Glomerular visceral epithelial cell (primary cell): ENCODE results near the gene RIN3.
A peak's percentile ranks its signal among the peaks of the same experiment; 100 is the strongest.

ENCODE experiments used
- DNase-seq: peaks from one replicate; pipeline ENCODE4 v3.0.0-alpha.2; 2016; ENCODE audit errors: extremely low spot score

RIN3 gene

GRCh38 chr14:92513204-92513965, at the start of gene RIN3:
RIN3 (plus strand) TSS chr14:92513781; CDS start chr14:92513933, 152 bp downstream.
- DNase-seq, result peak; percentile 72

DNA sequence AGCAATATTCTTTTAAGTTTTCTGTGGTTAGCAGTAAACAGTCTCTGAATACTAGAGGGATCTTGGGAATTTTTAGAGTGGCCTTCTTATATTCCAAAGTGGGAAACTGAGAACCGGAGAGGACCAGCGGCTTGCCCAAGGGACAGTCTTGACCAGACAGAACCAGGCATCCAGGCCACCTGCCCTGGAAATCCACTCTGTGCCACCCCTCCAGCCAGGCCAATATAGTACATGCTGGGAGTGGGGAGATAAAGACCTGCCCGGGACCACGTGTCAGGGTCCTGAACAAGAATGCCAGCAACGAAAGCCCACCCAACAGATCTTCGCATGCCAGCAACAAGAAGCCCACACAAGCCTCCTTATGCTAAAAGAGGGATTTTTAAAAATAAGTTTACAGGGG, 49.4 kb upstream of the RIN3 start:
- no peak for DNase-seq

DNA sequence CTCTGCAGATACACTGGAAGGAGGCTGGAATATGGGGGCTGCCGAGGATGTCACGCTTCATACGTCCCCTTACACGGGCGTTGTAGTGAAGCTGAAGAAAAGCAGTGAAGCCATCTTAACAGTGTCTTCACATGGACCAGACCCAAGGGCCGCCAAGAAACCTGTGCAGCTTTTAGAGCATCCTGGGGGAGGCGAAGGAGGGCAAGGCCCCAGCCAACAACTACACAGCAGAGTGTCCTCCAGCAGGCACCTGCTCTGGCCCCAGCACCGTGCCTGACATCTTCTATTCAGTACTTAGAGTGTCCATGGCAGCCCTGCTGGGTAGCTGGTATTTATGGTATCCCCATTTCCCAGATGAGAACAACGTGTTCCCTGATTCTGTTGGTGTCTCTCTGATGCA, 48.9 kb upstream of the RIN3 start:
- DNase-seq, result no peak

- DNase-seq, result no peak
Observed at GRCh38 chr14:92465353-92466055, 48.1 kb upstream of the RIN3 start.

DNA sequence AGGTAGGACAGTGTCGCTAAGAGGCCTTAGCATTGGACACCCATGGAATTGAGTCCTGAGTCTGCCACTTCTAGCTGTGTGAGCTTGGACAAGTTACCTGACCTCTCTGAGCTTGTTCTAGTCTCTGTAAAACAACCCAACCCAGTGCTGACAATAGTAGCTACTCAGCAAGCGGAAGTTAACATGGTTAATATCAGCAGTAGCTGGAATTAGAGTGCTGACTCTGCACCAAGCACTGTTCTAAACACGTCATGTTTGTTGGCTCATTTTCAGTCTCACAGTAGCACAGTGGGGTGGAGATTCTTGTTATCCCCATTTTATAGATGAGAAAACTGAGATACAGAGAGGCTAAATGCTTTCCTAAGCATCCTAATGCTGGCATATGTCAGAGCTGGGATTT, 47.5 kb upstream of the RIN3 start:
- no peak for DNase-seq

DNA sequence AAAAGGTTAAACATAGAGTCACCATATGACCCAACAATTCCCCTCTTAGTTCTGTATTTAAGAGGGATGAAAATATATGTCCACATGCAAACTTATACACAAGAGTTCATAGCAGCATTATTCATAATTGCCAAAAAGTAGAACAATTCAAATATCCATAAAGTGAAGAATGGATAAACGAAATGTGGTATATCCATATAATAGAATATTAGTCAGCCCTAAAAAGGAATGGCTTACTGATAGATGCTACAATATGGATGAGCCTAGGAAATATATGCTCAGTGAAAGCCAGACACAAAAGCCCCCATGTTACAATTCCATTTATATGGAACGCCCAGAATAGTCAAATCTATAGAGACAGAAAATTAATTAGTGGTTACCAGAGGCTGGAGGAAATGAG, 44.1 kb upstream of the RIN3 start:
- DNase-seq, result no peak

DNA sequence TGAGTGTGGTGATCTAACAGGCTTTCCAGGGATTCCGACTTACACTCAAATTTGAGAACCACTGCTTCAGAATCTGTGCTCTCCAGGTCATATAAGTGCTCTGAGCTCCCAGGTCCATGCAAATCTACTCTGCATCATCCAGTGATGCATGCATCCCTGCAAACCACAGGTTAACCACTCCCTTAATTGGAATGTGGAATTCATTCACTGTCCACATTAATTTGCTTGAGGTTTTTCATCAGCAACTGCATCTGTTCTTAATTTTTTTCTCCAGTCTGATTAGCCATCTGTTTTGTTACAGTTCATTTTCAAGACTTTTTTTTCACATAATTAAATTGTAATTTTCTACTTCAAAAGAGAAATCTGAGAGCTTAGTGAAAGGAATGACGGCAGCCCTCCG, 43.4 kb upstream of the RIN3 start:
- peak; percentile 53 for DNase-seq

GRCh38 chr14:92470811-92471210, 42.8 kb upstream of the RIN3 start:
- DNase-seq, result no peak

DNA sequence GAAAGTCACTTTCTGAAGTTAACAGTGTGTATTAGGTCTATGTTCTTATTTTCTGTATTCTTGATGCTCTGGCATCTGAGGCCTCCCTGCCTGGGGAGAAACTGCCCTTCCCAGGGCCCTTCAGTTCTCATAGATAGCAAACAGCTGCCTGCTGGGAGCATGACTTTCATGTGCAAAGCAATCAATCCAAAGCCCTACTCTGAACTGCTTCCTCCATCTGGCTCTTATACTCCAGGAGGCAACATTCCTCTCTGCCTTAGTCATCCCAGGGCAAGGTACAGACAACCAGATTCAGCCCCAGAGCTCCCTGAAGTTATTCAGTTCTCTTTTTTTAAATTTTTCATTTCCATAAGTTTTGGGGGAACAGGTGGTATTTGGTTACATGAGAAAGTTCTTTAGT, 41.7 kb upstream of the RIN3 start:
- peak; percentile 85 for DNase-seq

GRCh38 chr14:92472860-92473259, 40.7 kb upstream of the RIN3 start:
- DNase-seq, result peak; percentile 8

- DNase-seq, result peak; percentile 25
Observed at GRCh38 chr14:92473261-92473968, 40.2 kb upstream of the RIN3 start.

DNA sequence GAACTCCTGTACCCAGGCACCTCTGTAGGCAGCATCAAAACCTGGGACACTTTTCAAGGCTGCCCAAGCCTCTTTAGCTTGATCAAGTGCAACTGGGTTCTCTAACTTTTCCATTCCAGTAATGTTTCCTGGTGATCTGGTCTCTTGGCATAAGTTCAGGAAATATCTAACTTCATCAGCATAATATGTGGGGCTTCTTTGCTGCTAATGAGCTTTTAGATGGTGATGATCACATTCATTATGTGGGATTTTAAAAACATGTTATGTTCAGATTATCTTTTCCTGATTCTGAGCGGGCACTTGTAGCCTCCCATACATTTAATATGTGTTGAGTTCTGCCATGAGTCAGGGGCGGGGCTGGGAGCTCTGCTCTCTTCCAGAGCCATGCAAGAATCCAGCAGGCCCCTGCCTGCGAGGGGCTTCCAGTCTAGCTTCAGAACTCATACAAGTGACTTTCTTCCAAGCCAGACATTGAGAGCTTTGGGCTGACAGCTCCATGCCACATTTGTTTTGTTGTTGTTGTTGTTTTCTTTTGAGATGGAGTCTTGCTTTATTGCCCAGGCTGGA, 39.5 kb upstream of the RIN3 start:
- no peak for DNase-seq

DNA sequence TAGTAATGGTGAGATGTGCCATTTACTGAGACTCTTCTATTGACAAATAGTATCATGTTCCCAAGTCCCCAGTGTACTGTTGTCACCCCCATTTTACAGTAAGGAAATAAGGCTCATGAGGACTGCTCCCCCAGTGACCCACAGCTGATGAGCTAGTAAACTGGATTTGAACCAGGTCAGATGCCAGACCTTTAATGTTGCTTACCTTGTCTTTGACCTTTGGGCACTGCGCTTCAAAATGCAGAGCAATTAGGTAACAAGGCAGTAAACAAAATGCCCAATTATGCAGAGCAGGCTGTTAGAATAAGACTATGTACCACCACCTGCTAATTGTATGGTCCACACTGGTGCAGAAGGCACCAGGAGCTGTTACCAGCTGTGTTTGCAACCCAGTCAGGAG, 38.5 kb upstream of the RIN3 start:
- no peak for DNase-seq

DNA sequence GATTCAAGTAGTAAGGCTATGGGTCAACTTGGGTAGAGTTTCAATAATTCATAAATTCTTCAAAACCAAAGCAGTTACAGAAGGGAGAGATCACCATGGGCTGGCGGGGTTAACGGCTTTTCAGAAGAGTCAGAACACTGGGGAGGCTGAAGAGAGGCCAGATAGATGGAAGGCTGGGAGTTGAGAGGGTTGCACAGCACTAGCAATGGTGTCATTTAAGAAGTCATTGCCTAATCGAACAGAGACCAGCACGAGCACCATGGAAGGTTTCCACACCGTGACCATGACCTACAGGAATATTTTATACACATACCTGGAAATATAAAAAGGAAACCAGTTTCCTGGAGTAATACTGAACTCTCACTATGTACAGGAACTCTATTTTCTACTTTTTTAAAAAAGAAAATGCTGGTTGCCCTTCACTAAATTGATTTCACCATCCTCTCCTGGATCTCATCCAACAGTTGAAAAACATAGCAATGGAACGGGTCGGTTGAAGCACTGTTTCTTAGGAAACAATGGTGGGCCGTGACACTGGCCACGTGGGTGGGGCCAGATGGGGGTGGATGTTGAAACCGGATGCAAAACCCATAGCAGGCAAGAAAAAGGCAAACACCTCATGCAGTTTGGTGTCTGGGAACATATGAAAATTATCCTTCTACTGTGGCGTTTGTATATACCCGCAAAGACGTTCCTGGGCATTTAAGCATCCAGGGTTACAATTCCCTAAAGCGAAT, 38.0 kb upstream of the RIN3 start:
- no peak for DNase-seq

DNA sequence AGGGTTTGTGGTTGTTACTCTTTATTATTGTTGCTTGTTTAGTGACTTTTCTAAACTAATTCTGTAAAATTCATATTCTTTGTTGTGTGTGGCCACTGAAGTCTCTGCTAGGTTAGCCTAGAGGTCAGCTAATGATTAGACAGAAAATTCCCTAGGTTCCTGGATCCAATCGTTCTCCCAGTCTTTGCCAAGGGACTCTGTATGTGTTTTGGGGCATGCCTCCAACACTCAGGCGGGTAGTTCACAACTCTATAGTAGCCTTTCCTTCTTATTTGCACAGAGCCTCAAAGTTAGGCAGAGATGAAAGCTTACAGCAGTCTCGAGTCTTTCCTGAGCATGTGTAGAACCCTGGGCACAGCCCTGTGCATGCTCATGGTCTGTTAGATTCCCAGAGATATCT, 32.7 kb upstream of the RIN3 start:
- no peak for DNase-seq

DNA sequence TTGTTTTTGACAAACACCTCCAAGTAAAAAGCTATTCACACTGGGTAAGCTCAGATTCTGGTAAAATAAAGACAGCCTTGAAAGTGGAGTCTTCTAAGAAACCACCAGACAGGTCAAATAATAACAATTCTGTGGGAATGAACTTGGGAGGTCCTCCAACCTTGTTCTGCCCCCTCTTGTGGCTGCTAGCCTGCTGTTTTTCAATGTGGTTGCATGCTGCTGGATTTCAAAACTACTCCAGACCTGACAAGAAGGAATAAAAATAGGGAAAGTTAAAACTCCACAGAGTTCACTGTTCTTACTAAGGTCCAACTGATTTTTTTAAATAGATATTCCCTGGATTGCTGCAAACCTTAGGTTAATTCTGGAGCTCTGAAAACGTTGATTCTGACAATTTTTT, 32.2 kb upstream of the RIN3 start:
- DNase-seq, result peak; percentile 27

DNA sequence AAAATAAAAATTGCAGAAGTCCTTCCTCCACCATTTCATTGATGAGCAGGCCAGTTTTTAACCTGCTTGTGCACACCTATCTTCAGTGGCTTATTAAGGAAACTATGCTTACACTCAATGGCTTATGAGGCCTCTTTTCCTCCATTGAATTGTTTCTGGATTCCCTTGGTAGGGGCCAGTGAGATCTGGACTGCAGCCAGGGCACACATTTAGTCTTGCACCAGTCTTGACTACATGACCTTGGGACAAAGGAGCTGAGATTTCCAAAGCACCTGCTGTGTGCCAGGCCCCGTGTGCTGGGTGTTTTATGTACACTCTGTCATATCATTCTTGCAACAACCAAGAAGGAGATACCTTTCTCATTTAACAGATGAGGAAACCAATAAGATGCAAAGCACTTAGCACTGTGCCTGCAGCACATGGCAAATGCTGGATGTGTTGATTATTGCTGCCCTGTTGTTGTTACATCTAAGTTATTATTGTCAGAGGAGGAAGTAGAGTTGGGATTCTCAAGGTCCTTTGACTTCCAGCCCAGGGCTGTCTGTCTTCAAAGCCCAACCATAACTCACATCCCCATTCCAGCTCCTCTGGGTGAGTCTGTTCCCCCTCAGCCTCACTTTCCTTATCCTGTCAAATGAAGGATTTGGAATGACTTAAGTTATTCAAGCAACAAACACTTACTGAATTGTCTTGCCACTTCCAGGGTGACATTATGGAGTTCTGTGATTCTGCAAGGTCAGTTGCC, 31.6 kb upstream of the RIN3 start:
- DNase-seq, result no peak

DNA sequence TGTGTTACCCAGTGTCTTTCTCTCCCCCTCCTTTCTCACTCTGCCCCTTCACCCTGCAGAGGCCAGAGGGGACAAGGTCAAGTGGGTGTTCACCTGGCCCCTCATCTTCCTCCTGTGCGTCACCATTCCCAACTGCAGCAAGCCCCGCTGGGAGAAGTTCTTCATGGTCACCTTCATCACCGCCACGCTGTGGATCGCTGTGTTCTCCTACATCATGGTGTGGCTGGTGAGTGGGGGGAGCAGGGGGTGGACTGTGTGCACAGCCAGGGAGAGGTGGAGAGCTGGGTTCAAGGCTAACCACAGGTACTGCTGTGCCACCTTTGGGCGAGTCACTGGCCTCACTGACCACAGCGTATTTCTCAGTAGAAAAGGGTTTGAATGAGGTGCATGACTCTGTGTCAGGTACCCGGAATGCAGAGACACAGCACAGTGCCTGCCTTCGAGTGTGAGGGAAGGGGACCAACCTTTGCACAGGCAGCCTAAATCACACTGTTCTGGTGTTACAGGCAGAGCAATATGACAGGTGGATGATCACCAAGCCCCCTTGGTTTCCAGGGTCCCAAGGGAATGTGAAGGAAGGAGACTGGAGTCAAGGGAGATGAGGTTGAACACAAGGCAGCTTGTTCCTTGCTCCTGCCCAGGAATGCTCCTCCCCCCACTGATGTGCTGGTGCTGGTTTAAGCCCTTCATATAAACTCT, 30.8 kb upstream of the RIN3 start:
- no peak for DNase-seq

DNA sequence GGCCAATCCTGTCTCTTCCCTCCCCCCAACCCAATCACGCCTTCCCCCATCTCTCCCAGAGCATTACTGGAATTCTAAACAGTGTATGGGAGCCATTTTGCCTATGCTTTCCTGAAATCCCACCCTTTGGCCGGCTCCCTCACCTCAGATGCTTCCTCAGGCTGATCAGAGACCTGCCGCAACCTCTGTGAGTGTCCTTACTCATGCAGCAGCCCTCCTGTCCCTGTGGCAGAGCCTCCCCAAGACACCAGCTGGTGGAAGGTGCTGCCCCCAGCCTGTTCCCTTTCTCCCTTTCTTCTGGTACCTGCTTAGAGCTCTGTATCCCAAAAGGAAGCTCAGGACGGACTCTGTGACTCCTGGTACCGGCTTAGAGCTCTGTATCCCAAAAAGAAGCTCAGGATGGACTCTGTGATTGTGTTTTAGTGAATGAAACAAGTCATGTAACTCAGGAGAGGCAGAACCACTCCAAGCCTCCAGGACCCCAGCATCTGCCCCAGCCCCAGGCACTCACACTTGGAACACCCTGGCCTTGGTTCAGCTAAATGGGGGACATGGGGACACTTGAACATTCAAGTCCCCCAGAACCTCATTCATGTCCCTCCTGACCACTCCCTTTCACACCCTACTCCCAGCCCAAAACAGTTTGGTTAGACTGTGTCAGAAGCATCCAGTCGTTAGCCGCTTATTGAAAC, 29.3 kb upstream of the RIN3 start:
- no peak for DNase-seq

GRCh38 chr14:92486881-92487280, 26.7 kb upstream of the RIN3 start:
- no peak for DNase-seq
